IMR-90 (cell line): ENCODE results near the gene LMNTD2.

ENCODE experiments used
- CEBPB ChIP-seq: IDR thresholded peaks from 2 replicates; pipeline ENCODE4 v1.6.1; 2012; ENCODE audit warnings: low read depth, low read length, improper control_type of control experiment
- FOS ChIP-seq: fragments of 150-350 bp; IDR thresholded peaks from 2 replicates; pipeline ENCODE4 v1.6.1; 2016; ENCODE audit warnings: low read depth, low read length
- MAFK ChIP-seq: IDR thresholded peaks from 2 replicates; pipeline ENCODE4 v1.6.1; 2012; ENCODE audit warnings: low read depth, low read length, improper control_type of control experiment
- MAZ ChIP-seq: IDR thresholded peaks from 2 replicates; pipeline ENCODE4 v1.6.1; 2012; ENCODE audit warnings: low read depth, mild to moderate bottlenecking, low read length, improper control_type of control experiment, moderate library complexity, borderline replicate concordance
- POLR2A ChIP-seq: IDR thresholded peaks from 2 replicates; pipeline ENCODE4 v1.6.1; 2012; ENCODE audit warnings: mild to moderate bottlenecking, low read depth, low read length
- RAD21 ChIP-seq: IDR thresholded peaks from 2 replicates; pipeline ENCODE4 v1.6.1; 2012; ENCODE audit warnings: low read length, improper control_type of control experiment
- RCOR1 ChIP-seq: IDR thresholded peaks from 2 replicates; pipeline ENCODE4 v1.6.1; 2012; ENCODE audit warnings: mild to moderate bottlenecking, low read length, improper control_type of control experiment; ENCODE audit not compliant: insufficient replicate concordance
- RFX5 ChIP-seq: IDR thresholded peaks from 2 replicates; pipeline ENCODE4 v1.8.0; 2012; ENCODE audit warnings: low read depth, mild to moderate bottlenecking, low read length, moderate library complexity
- SMC3 ChIP-seq: fragments of 150-350 bp; IDR thresholded peaks from 2 replicates; pipeline ENCODE4 v1.6.1; 2016; ENCODE audit warnings: low read depth, mild to moderate bottlenecking, antibody characterized with exemption, low read length, moderate library complexity
- TF ChIP-seq, protein P1 (sequence below): conservative IDR thresholded peaks from 2 replicates; pipeline ENCODE4 v1.5.1; 2012; ENCODE audit warnings: mild to moderate bottlenecking, low read depth, low read length, improper control_type of control experiment
- TF ChIP-seq, protein P2 (sequence below): fragments of 150-350 bp; IDR thresholded peaks from 2 replicates; pipeline ENCODE4 v1.6.1; 2017; ENCODE audit warnings: mild to moderate bottlenecking, antibody characterized with exemption, low read length, low read depth

DNA sequence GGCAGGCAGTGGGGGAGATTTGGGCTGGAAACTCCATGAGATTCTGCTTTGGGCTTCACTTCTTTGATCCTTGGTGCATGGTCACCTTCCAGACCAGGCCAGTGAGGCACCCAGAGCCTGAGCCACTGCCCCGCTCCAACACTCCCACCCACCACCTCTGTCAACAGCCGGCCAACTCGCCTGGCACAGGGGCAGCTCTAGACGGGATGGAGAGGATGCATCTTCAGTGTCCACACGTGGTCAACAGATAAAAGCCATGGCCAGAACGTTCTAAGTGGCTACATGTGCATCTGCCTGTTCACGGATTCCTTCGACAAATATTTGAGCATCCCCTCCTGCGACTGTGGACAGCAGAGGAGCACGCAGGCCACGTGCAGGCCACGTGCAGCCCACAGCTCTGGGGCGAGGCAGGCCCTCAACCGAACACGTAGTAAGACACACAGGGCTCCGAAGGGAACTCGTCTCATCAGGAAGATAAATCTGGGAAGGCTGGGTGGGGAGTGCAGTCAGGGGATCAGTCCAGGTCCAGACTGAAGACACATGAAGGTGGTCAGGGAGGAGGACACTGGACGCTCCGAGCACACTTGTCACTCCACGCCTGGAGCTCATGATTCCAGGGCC, 22.0 kb downstream of the LMNTD2 start:
- TF ChIP-seq, protein P1, sequence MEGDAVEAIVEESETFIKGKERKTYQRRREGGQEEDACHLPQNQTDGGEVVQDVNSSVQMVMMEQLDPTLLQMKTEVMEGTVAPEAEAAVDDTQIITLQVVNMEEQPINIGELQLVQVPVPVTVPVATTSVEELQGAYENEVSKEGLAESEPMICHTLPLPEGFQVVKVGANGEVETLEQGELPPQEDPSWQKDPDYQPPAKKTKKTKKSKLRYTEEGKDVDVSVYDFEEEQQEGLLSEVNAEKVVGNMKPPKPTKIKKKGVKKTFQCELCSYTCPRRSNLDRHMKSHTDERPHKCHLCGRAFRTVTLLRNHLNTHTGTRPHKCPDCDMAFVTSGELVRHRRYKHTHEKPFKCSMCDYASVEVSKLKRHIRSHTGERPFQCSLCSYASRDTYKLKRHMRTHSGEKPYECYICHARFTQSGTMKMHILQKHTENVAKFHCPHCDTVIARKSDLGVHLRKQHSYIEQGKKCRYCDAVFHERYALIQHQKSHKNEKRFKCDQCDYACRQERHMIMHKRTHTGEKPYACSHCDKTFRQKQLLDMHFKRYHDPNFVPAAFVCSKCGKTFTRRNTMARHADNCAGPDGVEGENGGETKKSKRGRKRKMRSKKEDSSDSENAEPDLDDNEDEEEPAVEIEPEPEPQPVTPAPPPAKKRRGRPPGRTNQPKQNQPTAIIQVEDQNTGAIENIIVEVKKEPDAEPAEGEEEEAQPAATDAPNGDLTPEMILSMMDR, result no peak
- TF ChIP-seq RCOR1 (no peak), SMC3 (no peak), POLR2A (no peak), RAD21 (no peak), MAZ (no peak), CEBPB (no peak), MAFK (no peak), RFX5 (no peak), FOS (no peak)
- TF ChIP-seq, protein P2, sequence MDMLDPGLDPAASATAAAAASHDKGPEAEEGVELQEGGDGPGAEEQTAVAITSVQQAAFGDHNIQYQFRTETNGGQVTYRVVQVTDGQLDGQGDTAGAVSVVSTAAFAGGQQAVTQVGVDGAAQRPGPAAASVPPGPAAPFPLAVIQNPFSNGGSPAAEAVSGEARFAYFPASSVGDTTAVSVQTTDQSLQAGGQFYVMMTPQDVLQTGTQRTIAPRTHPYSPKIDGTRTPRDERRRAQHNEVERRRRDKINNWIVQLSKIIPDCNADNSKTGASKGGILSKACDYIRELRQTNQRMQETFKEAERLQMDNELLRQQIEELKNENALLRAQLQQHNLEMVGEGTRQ, result no peak
